ENCODE data around the gene GPANK1.
A peak's percentile ranks its signal among the peaks of the same experiment; 100 is the strongest.
"Not testable (repeated sequence)": the region's sequence is repeated elsewhere in the genome, so short reads cannot be mapped to it uniquely, and the experiment has no call there.

Gene GPANK1

DNA sequence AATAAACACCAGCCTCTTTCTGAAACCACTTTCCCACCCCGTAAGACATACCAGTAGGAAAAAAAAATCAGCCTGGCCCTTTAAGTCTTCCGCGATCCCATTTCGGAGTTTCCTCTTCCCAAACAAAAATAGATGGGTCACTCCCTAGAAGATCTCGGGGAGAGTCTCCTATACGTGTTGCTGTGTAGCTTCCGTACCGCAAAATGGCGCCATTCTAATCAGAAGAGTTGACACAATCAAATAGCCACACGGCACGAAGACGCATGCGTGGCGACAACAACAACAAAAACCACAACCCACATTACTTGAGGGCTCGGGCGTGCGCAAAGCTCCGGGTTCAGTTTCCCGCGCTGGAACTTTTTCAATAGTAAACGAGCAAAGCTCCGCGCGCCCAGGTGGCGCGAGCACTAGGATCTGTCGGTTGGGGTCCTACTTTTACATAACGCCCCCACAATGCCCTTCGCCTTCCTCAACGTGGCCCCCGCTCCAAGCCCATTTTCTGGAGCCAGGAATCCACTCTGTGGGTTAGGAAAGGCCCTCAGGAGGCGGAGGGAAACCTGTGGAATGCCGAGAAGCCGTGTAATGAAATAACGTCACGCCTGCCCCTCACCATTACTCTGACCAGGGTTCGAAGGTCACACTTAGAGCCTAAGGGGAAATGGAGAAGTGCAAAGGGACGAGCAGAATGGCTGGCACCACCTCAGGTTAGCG lies at the start of gene GPANK1:
TSS of gene GPANK1 (minus strand) at position 208 of the 711 bp plus-strand sequence. CDS start 519 bp downstream, outside the sequence.
- peak; percentile 95 for DNase-seq (ENCODE audit: low read depth)

DNA sequence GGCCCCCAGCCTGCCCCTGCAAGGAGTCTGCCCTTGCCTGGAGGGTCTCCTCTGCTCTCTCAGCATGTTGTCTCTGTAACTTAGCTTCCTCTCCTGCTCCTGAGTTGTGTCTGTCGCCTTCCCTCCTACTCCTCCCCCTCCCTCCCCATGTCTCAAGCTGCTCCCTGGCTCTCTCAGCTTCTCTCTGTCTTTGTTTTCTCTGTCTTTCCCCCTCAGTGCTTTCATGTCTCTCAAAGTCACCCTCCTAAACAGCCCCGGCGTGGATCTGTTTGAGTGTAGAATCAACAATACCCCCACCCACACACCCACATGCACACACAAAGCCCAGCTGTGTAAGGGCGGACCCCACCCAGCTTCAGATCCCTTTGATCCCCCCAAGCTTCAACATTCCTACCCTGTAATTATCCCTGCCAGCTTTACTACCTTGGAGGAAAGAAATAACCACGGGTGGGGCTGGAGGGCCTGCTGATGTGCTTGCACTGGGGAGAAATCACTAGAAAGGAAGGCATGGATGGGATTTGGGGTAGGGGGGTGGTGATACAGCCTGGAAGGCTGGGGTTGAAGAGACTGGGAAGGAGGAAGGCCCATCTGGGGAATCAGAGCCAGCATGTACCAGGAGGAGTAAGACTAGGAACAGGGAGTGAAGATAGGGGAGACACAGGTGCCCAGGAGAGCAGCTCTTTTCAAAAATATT lies 49.3 kb upstream of the GPANK1 start:
- no peak for DNase-seq (ENCODE audit: low read depth)

DNA sequence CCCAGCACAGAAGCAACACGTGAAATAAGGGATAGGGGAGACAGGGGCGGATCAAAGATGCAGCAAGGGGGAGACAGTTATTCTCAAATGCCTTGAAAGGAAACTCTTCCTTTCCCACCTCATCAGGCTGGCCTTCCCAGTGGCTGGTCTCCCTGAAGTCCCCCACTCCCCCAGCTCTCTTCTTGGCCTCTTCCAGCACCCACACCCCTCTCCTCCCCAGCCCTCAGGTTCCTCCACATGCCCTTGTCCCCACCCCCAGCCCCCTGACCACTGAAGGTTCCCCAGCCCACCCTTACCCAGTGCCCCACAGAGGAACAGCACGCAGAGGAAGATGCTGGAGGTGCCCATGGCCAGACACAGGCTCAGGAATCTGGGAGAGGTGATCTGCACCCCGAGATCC lies 48.7 kb upstream of the GPANK1 start:
- no peak for DNase-seq (ENCODE audit: low read depth)

DNA sequence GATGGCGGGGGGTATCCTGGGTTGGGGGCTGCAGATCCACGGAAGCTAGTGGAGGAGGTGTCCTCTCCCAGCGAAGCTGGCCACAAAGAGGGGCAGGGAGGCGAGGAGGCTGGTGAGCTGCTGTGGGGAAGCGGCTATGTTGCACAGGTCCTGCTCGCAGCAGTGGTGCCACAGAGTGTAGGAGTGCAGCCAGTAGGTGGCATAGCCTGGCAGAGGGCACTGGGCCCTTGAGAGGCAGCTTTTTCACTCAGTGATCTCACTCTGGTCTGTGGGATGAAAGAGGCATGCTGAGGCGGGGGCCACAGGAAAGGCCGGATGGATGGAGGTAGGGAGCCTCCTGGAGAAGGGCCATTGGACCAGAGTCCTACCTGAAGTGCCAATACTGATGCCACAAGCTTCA lies 47.5 kb upstream of the GPANK1 start:
- no peak for DNase-seq (ENCODE audit: low read depth)

DNA sequence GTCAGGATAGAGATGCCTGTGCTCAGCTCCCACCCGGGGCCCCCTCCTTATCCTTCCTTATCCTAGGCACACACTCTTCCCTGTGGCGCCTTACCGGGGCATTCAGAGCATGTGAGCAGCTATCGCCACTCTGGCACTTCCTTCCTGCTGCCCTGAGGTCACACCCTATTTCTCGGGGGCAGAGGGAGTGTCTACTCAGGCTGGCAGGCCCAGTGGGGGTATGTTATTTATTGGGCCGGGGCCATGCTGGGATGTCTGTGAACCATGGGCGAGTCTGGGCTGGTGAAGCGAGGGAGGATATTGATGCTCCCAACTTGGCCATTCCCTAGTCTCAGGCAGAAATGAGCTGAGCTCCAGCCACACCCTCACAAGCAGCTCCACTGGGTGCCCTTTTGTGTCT lies 46.4 kb upstream of the GPANK1 start:
- no peak for DNase-seq (ENCODE audit: low read depth)

DNA sequence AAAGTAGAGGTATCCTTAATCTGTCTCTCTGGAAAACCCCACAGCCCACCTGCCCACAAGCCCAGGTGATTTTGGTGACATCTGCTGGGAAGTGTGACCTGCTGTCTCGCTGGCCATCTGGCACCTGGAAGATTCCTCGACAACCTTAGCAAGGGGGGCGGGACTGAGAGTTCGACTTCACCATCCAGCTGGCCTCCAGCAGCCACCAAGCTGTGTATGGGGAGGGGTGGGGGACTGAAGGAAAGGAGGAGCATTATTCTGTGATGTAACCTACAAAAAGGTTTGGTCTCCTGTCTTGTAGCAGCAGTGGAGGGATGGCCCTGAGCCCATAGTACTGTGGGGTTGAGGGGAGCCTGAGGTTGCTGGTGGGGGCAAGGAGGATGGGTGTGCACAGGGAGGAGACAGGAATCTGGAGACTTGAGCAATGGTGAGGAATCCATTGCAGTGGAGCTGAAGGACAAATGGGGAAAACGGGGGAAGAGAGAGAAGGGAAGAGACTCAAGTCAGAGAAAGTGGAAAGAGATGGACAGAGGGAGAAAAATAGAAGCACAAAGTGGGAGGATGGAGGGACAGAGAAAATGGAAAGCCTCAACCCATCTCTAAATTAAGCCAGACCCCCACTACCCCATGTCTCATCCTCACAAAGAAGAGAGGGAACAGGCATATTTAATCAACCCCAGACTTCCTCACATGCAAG lies 45.9 kb upstream of the GPANK1 start:
- no peak for DNase-seq (ENCODE audit: low read depth)

DNA sequence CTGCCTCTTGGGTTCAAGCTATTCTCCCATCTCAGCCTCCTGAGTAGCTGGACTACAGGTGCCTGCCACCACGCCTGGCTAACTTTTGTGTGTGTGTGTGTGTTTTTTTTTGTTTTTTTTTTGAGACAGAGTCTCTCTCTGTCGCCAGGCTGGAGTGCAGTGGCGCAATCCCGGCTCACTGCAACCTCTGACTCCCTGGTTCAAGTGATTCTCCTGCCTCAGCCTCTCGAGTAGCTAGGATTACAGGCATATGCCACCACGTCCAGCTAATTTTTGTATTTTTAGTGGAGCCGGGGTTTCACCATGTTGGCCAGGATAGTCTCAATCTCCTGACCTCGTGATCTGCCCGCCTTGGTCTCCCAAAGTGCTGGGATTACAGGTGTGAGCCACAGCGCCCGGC lies 44.4 kb upstream of the GPANK1 start:
- DNase-seq (ENCODE audit: low read depth), result not testable (repeated sequence)

DNA sequence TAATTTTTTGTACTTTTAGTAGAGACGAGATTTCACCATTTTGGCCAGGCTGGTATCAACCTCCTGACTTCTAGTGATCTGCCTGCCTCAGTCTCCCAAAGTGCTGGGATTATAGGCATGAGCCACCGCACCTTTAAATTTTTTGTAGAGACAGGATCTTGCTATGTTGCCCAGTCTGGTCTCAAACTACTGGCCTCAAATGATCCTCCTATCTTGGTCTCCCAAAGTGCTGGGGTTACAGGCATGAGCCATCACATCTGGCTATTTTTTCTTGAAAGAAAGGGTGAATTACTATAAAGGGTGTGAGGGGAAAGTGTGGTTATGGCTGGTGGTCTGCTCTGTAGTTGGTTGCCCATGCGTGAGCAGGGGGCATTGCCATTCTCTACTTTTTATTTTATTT lies 43.4 kb upstream of the GPANK1 start:
- DNase-seq (ENCODE audit: low read depth), result no peak

DNA sequence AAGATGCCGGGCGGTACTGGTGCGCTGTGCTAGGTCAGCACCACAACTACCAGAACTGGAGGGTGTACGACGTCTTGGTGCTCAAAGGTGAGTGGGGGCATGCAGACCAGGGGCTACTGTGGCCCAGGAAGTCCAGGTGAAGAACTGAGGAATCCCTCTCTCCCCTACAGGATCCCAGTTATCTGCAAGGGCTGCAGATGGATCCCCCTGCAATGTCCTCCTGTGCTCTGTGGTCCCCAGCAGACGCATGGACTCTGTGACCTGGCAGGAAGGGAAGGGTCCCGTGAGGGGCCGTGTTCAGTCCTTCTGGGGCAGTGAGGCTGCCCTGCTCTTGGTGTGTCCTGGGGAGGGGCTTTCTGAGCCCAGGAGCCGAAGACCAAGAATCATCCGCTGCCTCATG lies 42.9 kb upstream of the GPANK1 start:
- no peak for DNase-seq (ENCODE audit: low read depth)

DNA sequence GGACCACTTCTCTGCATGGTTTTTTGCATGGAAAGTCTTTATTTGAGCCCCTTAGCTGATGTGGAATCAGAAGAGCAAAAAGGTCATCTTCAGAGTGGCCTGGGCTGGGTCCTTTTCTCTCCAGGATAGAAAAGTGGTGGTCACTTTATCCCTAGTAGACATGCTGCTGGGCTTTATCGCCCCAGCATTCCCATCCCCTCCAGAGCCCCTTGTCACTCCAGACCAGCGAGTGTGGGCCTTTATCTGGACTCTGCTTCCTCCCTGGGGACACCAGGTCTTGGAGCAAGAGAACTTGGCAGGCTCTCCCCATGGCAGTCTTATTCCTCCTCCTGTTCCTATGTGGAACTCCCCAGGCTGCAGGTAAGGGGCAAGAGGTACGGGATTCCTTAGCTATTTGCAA lies 41.8 kb upstream of the GPANK1 start, which contains the start of gene LY6G6F:
TSS of gene LY6G6F (plus strand) at position 268 of the 400 bp plus-strand sequence. CDS start at position 309, 41 bp downstream.
- DNase-seq (ENCODE audit: low read depth), result no peak

DNA sequence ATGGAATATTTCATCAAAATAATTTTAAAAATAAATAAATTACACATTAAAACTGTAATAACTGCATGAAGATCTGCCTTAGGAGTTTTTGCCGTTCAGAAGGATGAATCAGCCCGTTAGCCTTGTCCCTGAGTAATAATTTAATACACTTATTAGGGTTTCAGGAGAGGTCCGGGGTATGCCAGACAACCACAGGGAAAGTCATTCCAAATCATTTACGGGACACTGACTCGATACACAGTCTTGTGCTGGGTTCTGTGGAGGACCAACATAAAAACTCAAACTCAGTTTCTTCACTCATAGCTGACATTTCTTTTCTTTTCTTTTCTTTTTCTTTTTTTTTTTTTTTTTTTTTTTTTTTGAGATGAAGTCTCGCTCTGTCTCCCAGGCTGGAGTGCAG lies 41.1 kb upstream of the GPANK1 start:
- DNase-seq (ENCODE audit: low read depth), result peak; percentile 31

DNA sequence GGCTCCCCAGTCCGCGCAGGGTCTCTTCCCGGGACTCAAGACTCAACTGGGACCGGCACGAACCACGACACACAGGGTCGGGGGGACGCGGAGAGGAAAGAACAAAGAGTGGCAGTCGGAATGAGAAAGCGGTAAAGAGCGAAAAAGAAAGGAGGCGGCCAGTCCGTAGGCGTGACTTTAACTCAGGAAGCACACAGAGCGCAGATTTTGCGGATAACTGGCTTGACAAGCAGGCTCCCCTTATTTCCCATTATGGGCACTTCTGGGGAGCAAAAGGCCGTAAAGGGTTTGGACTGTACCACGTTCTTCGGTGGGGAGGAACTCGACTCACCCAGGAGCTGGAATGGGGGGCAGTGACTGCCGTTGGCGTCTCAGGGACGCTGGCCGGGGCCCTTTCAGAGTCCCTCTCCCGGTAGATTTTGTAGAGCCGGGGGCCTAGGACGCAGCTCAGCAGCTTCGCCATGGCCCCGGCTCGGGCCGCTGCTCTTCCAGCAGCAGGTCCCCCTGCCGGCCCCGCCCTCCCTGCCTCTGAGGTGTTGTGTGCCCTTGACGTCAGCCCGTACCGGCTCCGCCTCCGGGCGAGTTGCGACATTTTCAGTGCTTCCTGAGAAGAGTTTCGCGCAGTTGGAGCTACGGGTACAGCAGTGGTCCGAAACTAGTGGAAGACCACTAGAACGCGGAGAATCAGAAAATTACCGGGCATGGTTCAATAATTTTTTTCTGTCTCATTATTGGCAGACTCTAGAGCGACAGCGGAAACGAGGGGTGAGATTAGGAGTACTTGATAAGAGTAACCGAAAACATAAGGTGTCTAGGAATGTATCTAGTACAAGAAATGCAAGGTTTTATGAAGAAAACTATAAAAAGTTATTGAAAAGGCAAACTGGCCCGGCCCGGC lies 38.3 kb upstream of the GPANK1 start, which contains the start of gene ABHD16A:
TSS of gene ABHD16A (minus strand) at position 506 of the 898 bp plus-strand sequence. CDS start at position 463, 43 bp downstream.
- DNase-seq (ENCODE audit: low read depth), result peak; percentile 99

DNA sequence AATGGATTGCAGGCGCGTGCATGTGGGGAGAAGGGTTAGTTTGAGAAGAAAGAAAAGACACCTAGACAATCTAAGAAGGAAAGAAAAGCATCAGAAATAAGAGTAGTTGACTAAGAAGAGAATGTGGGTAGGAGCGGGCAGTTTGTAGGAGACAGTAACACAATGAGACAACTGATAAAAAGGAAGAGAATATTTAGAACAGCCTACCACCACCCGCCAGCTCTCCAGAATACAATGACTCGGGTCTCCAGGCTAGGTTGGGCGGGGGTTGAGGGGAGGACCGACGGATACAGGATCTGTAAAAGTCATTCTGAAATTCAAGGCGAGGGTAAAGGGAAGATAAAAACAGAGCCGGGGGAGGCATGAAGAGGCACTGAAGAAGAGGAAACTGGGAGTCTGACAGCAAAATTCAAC lies 37.6 kb upstream of the GPANK1 start:
- no peak for DNase-seq (ENCODE audit: low read depth)

DNA sequence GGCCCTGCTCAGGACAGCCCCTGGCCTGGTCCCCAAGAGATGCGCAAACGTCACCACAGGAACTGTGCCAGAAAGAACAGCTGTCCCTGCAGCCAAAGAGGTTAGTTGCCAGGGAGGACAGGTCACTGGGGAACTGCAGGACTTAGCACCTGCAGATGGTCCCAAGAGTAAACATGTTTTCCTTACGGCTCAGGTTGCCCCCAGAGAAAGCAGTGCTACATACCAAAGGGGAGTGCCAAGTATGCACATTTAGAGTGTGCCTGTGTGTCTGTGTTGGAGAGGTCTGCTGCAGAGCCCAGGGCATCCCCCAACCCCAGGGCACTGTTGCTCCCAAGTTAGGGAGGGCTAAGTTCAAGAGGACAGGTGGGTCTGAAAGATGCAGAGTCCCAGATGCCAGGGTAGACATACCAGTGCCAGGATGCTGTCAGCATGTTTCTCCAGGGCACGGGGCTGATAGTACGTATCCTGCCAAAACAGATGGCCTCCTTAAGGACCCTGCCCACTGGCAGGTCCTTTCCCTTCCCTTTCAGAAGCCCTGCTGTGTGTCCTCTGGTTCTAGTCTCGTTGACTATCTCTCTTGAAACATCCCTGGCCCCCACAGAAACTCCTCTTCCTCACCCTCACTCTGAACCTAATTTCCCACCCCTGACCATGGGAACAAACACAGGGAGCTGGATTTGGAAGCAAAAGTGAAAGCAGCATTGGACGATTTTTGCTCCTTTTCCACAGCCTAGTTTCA lies 37.0 kb upstream of the GPANK1 start:
- peak; percentile 39 for DNase-seq (ENCODE audit: low read depth)

DNA sequence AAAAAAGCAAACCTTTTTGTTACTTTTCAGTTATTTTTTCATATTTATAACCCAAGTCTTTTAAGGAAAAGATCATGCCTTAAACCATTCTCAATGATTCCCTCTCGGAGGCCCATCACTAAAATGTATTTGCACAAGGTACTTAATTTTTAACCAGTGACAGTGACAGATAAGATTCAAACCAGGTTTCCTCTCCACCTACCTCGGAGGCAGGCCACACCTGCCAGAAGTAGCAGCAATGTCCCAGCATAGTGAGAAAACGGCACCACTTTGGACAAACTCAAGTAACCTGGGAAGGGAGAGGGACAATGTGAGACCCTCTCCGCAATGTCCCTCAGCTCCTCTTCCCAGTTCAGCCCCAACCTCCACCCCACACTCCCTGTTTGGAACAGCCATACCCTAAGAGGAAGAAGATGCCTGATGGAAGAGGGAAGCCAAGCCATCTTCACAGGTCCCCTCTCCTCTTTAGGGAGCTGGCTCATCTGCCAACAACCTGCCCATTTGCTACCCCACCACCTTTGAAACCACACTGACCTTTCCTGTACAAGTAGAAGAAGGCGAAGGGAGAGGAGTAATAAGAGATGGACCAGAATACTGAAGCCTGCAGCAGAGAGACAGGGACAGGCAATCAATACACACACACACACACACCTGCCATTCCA lies 36.1 kb upstream of the GPANK1 start:
- DNase-seq (ENCODE audit: low read depth), result no peak

DNA sequence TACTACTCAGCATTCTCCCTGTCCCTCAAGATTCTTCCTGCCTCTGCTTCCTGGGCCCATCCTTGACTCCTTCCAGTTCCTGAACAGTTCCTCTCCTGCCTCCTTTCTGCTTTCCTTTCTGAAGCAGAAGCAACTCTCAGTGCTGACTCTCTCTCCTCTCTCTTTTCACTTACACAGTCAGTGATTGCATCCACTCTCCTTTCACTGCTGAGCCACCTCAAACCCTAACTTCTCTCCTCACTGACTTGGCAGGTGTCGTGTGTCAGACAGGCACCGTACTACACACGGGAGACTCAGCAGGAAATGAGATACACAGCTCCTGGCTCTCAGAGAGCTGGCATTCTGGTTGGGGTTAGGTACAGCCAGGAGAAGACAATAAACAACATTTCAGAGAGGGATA lies 32.8 kb upstream of the GPANK1 start:
- DNase-seq (ENCODE audit: low read depth), result no peak

DNA sequence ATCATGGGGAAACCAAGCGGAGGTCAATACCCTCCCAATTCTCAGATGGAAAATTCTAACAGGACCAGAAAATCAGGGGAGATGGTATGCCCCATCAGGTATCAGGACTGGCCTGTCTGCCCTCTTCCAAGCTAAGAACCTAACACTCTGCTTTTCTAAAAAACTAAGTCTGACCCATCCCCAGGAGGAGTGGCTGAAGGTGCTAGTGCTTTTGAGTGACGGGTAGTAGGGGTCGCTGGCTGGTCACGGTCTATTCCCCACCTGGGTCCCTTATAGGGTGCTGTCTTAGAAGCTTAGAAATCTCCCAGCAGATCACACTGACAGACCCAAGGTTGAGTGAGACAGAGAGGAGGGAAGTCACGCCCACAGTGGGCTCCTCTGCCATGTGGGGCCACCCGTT lies 28.7 kb upstream of the GPANK1 start:
- no peak for DNase-seq (ENCODE audit: low read depth)

DNA sequence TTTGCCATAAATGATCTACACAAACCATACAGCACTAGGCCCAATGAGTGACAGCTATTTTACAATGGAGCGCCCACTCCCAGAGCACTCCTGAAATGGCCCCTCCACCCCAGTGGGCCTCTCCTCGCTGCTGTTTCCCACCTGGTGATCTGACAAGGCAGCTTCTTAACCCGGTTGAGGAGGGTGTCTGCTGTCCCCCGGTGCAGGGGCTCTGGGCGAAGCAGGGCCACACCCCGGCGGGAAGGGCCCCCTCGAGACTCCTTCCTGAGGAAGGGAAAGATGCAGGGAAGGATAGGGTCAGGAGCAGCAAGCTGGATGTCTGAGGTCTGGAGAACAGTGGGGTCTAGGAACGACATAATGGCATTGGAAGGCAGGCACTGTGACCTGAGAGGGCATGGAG lies 28.1 kb upstream of the GPANK1 start:
- no peak for DNase-seq (ENCODE audit: low read depth)

DNA sequence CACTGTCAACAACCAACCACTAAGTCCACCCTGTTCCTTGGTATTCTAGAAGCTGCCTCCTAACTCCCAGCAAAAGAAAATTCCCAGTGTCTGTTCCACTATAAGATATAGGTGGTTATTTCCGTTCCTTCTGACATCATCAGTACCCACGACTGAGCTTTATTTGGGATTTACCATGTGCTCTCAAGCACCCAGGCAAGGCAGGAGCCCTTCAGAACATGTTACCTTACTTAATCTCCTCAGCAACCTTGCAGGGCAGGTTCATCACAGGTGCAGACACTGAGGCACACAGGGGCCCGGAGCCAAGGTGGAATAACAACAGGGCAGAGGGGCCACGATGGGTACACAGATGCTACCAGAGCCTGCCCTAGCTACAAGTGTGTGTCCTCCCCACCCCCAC lies 27.6 kb upstream of the GPANK1 start:
- no peak for DNase-seq (ENCODE audit: low read depth)

DNA sequence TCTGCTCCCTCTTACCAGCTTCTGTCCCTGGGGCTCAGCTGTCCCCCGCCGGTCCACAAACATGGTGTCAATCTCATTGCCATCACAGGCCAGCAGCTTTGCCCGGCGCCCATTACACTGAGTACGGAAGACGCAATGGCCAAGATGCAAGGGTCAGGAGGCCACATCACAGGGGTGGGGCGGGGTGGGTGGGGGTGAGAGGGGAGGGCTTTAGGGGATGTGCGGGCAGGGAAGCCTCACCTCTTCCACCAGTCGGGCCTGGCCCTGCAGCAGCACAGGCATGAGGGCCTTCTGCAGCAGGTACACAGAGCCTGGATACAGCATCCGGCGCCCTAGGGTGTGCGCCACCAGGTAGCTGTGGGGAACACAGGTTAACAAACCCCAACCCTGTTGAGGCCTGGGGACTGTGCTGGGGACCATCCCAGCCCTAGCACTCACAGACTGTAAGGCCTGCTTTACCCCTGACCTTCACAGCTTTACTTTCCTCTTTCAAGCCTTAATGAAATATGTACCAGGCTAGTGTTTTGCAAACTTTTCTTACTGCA lies 26.8 kb upstream of the GPANK1 start:
- DNase-seq (ENCODE audit: low read depth), result no peak
